NCI-H82 (cell line): ENCODE data around the gene RNF175.

Source experiments
- DNase-seq: peaks from one replicate; lab custom pipeline; 2025; lab: John Stamatoyannopoulos, UW

RNF175 gene

GRCh38 chr4:153747406-153747955 is 12.3 kb downstream of the RNF175 start:
- no peak for DNase-seq

- no peak for DNase-seq
Observed at GRCh38 chr4:153745651-153746050, 14.2 kb downstream of the RNF175 start.

GRCh38 chr4:153741541-153741940 is 18.3 kb downstream of the RNF175 start:
- no peak for DNase-seq

- DNase-seq: no peak
Observed at GRCh38 chr4:153735906-153736461, 23.8 kb downstream of the RNF175 start.

- DNase-seq: no peak
Observed at GRCh38 chr4:153733751-153734448, 25.9 kb downstream of the RNF175 start.

GRCh38 chr4:153731239-153731638 is 28.6 kb downstream of the RNF175 start:
- DNase-seq: no peak

GRCh38 chr4:153729895-153730294 is 29.9 kb downstream of the RNF175 start:
- DNase-seq: no peak

GRCh38 chr4:153728660-153729059 is 31.2 kb downstream of the RNF175 start:
- no peak for DNase-seq

- no peak for DNase-seq
Observed at GRCh38 chr4:153728151-153728550, 31.7 kb downstream of the RNF175 start.

GRCh38 chr4:153725831-153726154 is 34.0 kb downstream of the RNF175 start:
- no peak for DNase-seq

GRCh38 chr4:153725136-153725830 is 34.5 kb downstream of the RNF175 start:
- no peak for DNase-seq

- no peak for DNase-seq
Observed at GRCh38 chr4:153724606-153725005, 35.2 kb downstream of the RNF175 start.

- no peak for DNase-seq
Observed at GRCh38 chr4:153722036-153722435, 37.8 kb downstream of the RNF175 start.

- DNase-seq: no peak
Observed at GRCh38 chr4:153713866-153714646, 45.8 kb downstream of the RNF175 start.

- DNase-seq: no peak
Observed at GRCh38 chr4:153710681-153711080, 49.1 kb downstream of the RNF175 start.

- DNase-seq: no peak
Observed at GRCh38 chr4:153706519-153706918, 53.3 kb downstream of the RNF175 start.

GRCh38 chr4:153705743-153706468 is 53.9 kb downstream of the RNF175 start:
- no peak for DNase-seq

GRCh38 chr4:153704522-153704921 is 55.3 kb downstream of the RNF175 start:
- no peak for DNase-seq

- no peak for DNase-seq
Observed at GRCh38 chr4:153684971-153685371, 74.9 kb downstream of the RNF175 start.

- DNase-seq: peak; percentile 43
Observed at GRCh38 chr4:153684182-153684970, 75.4 kb downstream of the RNF175 start, which contains the start of gene TLR2. TLR2 (plus strand) TSS chr4:153684280; CDS start chr4:153702908, 18,628 bp downstream.

GRCh38 chr4:153683763-153684181 is 76.1 kb downstream of the RNF175 start:
- no peak for DNase-seq
